Astrocyte of the cerebellum (primary cell): Measurements from ENCODE around the gene PTPRH.

Experiments
- DNase-seq: peaks from one replicate; pipeline ENCODE4 v3.0.0-alpha.2; 2011; ENCODE audit warnings: low read depth
- H3K4me3 ChIP-seq: 2 replicates; pipeline ENCODE4 v1.5.1; 2011; ENCODE audit warnings: mild to moderate bottlenecking, low read depth, low read length, moderate library complexity
- CTCF ChIP-seq: IDR thresholded peaks from 2 replicates; pipeline ENCODE4 v1.5.1; 2012; ENCODE audit warnings: low read length, low read depth, moderate library complexity, mild to moderate bottlenecking; ENCODE audit errors: missing control alignments
- in situ Hi-C: cut with HindIII; loops from 2 replicates; pipeline ENCODE4 v1.10.0; 2017; ENCODE audit warnings: low sequenced_read_pairs

Gene PTPRH

GRCh38 chr19:55171440-55171839 lies 37.9 kb downstream of the PTPRH start:
- TF ChIP-seq CTCF, result no peak
- in situ Hi-C loops, result loop anchor here (5.0 to 10.0 kb wide), 6 partner anchors 46 to 243 kb away; partner anchors contain the start of genes COX6B2, PPP1R12C and PPP6R1
- no peak for DNase-seq
- no peak overlapping the region for H3K4me3 ChIP-seq

GRCh38 chr19:55169136-55169535 lies 40.2 kb downstream of the PTPRH start:
- in situ Hi-C loops, result no loop called here
- TF ChIP-seq CTCF, result no peak
- DNase-seq, result no peak
- no peak overlapping the region for H3K4me3 ChIP-seq

DNA sequence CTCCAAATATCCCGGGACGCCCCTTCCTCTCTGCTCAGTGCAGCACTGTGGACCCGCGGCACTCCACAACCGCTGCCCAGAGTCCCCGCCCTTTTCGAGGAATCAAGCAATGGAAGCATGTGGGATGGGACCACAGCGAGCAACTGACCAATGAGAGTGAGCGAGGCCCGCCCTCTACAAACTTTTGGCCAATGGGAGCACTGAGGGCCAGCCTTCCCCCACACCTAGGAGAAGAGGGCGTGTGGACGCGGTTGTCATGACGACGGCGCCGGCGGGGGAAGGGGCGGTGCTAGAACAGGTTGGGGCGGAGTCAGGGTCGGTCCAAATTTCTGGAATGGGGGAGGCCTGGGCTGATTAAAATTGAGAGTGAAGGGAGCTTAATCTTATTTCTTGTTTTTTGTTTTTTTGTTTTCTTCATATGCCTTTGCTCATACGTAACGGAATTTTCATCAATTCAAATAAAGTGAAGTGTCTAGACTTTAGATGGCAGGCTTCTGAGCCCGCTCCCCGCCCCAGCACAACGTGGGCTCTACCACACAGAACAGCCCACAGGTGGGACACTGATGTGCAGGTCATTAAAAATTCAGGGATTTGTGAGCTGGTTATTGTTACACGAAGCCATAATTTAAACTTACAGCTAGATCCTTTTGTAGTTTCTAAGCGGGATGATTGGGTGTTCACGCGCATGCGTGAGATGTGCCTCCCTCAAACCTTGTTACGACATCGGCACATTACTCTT lies 42.6 kb downstream of the PTPRH start, which contains the start of gene DNAAF3:
Gene DNAAF3, minus strand, starts transcription at position 84 of the 739 bp plus-strand sequence. CDS start 200 bp downstream, outside the sequence.
- in situ Hi-C loops, result no loop called here
- TF ChIP-seq CTCF, result no peak
- H3K4me3 ChIP-seq, result peak within 1 kb of the TSS; percentile 47
- peak; percentile 93 for DNase-seq

GRCh38 chr19:55165952-55166529 lies 43.3 kb downstream of the PTPRH start:
- H3K4me3 ChIP-seq, result peak overlapping the region; percentile 47
- peak; percentile 32 for DNase-seq
- TF ChIP-seq CTCF, result peak; percentile 66
- in situ Hi-C loops, result no loop called here

DNA sequence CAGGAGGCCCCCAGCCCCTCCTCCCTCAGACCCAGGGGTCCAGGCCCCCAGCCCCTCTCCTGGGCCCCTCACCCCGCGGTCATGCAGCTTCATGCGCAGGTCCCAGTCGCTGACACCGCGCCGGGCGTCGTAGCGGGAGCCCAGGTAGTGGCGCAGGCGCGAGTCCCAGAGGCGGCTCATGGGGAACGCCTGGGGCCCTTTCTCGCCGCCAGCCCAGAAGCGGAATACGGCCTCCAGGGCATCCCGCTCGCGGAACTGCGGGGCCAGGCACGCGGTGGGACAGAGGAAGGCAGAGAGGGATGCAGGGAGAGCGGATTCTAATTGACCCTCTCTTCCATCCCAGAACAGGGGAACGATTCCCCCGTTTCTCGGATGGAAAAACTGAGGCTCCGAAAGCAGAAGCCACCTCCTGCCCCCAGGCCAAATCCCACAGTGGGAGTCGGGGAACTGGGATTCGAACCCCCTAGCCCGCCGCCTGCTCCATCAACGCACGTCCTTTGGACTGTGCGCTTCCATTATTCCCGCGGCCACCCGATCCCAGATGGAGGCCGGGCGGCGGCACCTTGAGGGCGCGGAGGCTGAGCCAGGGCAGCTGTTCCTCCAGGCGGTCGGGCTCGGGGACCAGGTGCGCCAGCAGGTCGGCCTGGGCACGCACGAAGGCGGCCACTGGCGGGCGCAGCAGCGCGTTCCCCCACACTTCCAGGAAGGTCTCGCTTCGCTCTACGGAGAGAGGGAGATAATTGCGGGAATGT lies 47.6 kb downstream of the PTPRH start:
- no peak overlapping the region for H3K4me3 ChIP-seq
- no peak for TF ChIP-seq CTCF
- no peak for DNase-seq
- in situ Hi-C loops, result no loop called here

GRCh38 chr19:55160986-55161365 lies 48.3 kb downstream of the PTPRH start:
- in situ Hi-C loops, result no loop called here
- H3K4me3 ChIP-seq, result no peak overlapping the region
- DNase-seq, result no peak
- TF ChIP-seq CTCF, result no peak
